GM11168 (cell line): ENCODE results near the gene FGGY.
"Not testable (repeated sequence)": the region's sequence is repeated elsewhere in the genome, so short reads cannot be mapped to it uniquely, and the experiment has no call there.

ENCODE experiments used
- in situ Hi-C: fragments of 300-500 bp; cut with MboI; formaldehyde crosslinking; loops from one replicate; pipeline ENCODE4 v1.12.0; 2022; ENCODE audit warnings: low sequenced_read_pairs; ENCODE audit not compliant: unreplicated experiment

The FGGY gene

DNA sequence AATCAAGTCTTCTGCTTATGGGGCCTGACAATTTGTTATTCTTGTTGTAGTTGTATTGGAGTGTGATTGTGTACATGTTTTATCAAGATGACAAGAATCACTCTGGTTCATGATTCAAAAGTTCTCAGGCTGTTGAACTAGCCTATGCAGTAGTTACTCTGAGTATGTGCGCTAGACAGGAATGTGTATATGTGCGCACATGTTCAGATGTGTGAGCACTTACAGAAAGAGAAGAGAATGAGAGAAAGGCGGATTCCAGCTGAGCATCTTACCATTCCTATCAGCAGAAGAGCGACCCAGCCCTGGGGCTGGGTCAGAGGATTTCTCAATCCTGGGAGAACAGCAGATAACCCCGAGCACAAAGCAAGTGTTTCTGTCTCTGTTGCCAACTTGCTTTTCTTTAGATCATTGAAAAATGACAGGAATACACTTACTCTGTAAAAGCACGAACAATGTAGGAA, 407.1 kb downstream of the FGGY start:
- in situ Hi-C loops: loop anchor here (10.0 kb wide), 1 partner anchor 959 kb away; no protein-coding TSS in a partner anchor

DNA sequence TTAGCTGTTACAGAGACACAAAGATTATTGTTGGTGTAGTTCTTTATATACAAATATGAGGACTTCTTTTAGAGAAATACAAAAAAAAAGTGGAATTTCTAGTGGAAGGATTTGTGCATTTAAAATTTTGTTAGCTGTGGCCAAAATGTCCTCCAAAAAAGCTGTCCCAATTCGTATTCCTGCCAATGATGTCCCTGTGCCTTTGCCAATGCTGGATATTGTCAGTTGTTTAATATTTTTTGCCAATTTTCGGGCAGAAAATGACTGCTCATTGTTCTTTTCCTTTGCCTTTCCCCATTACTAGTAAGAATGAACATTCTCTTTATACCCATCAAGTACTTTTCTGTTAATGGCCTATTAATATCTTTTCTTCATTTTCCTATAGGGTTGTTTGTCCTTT, 407.8 kb downstream of the FGGY start:
- in situ Hi-C loops: loop anchor here (10.0 kb wide), 1 partner anchor 960 kb away; no protein-coding TSS in a partner anchor

DNA sequence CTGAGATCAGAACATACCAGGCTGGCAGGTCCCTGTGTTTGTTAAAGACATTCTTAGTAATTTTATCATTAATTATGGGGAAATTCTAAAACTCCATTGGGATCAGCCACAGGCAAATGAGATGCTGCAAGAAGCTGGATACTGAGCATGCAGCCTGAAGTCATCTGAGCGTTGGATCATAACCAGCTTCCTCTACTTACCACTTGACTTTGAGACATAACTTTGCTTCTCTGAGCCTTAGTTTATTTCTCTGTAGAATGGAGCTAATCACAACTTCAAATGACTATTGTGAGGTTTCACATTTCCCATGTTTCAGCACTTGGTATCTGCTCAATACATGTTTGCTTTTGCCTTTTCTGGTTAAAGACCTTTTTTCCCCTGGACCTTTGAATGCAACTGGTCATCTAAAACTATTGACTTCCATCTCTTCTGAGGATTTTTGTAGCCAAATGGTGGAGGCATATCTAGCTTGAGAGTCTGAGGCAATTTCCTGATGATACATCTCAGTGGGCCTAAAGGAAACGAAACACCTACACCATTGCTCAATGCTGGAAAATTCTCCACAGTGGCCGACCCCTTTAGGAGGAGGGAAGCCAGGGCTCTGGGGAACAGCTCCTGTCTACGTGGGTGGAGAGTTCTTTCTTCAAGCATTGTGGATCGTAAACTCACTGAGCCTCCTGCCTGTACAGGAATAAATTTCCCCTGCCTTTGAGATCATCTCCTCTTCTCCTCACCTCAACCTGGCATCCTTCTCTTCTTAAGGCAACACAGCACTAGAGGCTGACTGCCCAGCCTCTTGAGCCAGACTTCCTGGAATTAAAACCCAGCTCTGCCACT, 408.8 kb downstream of the FGGY start:
- in situ Hi-C loops: loop anchor here (10.0 kb wide), 1 partner anchor 961 kb away; no protein-coding TSS in a partner anchor

DNA sequence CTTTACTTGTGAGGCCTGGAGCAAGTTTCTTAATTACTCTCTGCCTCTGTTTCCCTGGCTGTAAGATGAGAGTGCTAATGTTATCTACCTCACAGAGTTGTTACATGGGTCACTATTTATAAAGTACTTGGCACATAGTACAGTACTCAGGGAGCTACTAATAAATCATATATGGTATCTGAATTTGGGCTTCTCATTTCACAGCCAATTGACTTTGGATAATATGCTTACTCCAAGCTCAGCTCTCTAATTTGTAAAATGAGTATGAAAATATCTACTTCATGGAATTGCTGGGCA, 409.4 kb downstream of the FGGY start:
- in situ Hi-C loops: loop anchor here (10.0 kb wide), 1 partner anchor 961 kb away; no protein-coding TSS in a partner anchor

DNA sequence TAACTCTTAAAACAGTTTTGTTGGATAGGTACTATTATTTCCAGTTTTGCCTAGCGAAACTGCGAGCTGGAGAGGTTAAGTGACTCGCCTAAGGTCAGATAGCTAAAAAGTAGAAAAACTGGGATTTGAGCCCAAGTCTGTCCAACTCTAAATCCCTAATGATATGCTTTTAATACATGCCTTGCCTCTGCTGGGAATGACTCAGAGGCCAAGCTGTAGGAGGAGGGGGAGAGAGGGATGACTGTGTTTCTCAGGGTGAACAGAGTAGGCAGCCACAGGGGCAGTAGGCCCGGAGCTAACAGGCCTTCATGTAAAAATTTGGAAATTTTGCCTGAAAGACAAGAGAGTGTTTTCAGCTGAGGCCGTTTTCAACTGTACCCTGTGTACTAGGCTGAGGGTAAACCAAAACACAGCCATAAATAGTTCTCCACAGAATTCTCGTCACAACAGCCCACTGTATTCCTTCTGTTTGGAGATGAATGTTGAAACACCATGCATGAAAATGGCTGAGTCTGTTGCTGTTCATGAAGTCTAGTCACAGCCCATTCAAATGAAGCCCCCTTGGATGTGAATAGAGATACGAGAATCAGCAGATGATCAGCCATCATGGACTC, 410.4 kb downstream of the FGGY start:
- in situ Hi-C loops: loop anchor here (10.0 kb wide), 1 partner anchor 962 kb away; no protein-coding TSS in a partner anchor

DNA sequence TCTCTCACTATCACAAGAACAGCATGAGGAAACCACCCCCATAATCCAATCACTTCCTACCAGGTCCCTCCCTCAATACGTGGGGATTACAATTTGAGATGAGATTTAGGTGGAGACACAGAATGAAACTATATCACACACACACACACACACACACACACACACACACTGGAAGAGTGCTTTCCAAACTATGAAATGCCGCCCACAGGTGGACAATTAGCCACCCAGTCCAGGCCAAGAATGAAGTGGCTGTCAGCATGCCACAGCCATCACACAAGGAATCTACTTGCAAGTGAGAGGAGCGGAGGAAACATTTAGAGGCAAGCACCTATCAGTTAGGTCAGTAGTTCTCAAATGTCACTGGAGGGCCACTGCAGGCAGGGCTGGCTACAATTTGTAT, 412.4 kb downstream of the FGGY start:
- in situ Hi-C loops: loop anchor here (10.0 kb wide), 1 partner anchor 965 kb away; no protein-coding TSS in a partner anchor

DNA sequence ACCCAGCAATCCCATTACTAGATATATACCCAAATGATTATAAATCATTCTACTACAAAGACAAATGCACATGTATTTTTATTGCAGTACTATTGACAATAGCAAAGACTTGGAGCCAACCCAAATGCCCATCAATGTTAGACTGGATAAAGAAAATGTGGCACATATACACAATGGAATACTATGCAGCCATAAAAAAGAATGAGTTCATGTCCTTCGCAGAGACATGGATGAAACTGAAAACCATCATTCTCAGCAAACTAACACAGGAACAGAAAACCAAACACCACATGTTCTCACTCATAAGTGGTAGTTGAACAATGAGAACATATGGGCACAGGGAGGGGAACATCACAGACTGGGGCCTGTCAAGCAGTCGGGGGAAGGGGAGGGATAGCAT, 414.0 kb downstream of the FGGY start:
- in situ Hi-C loops: not testable (repeated sequence)

DNA sequence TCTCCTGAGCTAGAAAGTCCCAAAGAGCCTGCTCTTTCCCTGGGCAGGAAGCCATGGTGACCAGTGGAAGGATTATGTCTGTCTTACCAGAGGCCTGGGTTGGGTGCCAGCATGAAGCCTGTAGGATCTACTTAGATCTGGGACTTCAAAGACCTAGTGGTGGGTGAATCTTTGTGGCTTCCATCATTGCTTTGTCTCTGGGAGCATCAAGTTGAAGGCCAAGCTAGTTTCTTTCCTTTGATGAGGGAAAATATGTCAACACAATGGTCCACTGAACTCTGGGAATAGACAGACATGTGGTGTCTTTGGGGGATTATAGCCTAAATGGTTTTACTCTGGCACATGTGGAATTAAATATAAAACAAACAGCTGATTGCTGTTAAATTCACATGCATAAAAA, 417.3 kb downstream of the FGGY start:
- in situ Hi-C loops: no loop called here

DNA sequence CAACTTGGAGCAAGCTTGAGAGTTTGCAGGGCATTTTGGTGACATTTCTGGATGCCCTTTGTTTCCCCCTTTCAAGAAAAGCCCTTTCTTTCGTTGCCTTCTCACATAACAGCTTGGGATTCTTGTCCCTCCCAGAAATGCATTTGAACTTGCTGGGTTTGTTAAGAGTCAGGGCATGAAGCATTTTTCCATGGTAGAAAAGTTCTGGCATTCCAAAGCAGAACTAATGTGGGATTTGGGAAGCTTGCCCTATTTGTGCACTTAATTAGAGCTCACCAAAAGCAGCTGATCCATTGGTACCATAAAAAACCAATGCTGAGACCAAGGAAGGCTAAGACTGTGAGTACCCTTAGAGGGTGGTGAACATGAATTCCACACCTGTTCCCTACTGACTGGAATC, 418.1 kb downstream of the FGGY start:
- in situ Hi-C loops: no loop called here

DNA sequence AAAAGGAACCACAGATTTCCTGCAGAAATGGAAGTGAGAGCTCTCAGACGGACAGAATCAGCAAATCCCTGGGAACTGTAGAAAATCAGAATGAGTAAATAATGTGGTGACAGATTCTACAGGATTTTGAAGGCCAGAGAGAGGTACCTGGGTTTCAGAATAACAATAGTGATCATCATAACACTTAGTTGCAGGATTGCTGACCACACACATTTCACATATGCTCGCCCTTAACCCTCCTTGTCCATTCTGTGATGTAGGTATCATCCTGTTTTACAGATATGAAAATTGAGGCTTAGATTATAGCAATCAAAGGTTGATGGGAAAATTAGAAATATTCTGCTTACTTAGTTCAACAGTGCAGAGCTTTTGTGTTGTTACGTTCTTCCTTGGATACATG, 419.9 kb downstream of the FGGY start:
- in situ Hi-C loops: no loop called here

DNA sequence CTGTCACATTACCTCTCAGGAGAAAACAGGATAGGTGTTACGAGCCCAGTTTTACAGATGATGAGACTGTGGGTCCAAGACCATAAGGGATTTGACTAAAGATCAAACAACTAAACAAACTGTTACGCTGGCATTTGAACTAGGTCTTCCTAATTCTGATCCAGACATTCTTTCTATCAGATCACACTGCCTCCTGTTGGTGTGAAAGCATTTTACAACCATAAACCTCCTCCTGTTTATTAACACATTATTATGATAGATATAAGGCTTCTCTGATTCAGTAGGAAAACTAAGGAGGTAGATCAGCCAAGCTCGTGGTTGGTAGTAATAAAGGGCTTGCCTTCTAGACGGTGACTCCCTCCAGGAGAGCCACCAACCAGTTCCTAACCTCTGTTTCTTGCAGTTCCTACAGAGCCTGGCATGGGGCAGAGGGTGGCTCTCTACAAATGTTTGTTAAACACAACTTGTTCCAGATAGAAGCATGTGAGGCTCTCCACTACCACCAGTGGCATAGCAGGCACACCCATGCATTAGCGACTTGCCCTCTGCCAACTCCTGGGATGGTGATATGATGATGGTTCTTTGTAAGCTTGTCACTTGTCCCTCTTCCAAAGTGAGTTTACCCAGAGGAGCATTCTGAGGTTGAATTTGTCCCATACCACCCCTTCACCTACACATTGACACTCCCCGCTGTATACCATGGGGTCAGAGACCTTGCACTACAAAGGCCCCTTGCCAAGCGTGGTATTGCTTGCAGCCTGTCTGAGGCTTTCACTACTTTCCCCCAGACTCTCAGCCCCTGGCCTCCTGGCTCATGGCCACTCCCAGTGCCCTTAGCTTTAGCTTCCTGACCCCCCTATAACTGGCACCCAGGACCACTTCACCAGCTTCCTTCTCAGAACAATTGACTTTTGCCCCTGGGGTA, 421.4 kb downstream of the FGGY start:
- in situ Hi-C loops: no loop called here

DNA sequence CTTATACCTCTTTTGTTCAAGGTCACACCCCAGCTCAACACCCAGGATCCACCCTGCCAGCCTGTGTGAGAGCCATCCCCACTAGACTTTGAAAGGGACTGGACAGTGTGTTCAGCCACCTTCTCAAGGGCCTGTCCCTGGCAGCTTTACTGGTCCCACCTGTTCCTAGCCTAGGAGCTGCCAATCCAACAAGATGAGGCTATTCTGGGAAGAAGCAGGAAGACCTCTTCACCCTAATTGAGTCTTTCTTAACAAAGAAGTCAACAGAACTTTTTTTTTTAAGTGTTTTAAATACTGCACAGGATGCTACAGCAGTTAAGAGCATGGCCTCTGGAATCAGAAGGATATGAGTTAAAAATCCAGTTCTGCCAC, 422.1 kb downstream of the FGGY start:
- in situ Hi-C loops: no loop called here

DNA sequence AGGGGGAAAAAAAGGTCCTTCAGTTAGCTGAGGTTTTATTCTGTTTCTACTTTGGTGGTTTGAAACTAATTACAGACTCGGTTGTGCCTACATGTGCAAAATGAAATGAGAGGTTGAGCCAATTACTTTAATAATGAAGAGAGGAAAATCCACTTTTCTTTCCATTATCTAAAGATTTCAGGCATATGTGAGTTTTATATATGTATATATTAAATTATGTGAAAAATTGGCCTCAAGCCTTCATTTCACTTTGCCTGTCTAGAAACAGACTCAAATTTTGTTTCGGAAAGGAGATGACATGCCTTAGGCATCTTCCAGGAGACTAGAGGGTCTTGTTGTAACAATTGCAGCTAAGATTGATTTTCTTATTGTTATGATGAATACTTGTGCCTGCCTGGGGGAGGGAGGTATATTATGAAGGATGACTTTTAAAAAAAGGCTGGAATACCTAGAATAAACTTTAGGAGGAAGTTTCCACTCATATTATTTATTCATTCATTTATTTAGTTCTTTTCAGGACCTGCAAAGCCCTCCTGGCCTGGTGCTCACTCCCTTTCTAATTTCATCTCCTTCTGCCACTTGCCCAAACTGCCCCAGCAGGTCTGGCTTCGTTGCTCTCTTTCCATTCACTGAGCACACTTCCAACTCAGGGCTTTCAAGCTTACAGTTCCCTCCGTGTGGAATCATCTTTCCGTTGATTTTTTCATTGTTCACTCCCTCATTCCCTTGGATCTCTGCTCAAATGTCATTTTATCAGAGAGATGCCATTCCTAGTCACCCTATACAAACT, 423.6 kb downstream of the FGGY start:
- in situ Hi-C loops: no loop called here

DNA sequence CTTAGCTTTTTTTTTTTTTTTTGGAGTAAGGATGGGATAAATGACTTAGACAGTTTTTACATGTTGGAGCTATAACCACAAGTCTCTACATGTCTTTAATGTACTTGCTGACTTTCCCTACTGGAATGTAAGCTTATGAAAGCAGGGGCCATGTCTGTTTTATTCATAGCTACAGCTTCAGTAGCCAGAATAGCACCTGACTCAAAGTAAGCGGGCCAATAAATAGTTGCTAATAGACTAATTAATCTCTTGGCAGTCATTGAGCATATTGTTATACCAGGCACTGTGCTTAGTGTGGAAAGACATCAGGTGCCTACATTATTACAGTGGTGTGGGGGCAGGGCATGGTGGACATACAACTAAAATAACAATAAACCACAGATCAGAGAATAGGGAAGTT, 433.4 kb downstream of the FGGY start:
- in situ Hi-C loops: no loop called here

DNA sequence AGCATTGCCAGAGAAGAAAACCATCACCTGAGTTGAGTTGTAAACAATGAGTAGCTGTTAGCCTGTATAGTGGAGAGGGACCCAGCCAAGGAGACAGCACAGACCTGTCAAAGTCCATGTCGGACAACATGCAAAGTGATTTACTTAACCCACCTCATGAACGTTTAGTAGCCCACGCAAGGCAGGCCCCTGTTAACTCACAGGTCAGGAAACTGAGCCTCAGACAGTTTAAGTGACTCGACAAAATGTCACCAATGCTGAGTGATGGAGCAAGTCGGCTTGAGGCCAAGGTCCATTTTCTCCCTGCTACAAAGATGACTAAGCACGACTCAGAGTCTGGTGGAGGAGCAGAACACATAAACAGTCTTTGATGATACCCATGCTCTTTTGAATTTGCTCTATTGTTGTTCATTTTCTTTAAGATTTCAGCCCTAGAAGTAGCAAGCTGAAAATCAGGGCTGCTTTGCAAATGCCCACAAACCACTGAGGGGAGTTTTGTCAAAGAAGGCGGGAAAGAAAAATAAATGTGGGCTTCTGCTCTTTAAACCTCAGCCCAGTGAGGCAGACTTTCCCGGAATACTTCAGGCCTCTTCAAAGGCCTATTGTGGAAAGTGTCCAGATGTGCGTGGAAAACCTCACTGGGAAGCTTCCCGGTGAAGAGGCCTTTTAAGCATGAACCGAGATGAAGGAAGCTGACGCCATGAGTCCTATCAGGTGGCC, 434.0 kb downstream of the FGGY start:
- in situ Hi-C loops: no loop called here

DNA sequence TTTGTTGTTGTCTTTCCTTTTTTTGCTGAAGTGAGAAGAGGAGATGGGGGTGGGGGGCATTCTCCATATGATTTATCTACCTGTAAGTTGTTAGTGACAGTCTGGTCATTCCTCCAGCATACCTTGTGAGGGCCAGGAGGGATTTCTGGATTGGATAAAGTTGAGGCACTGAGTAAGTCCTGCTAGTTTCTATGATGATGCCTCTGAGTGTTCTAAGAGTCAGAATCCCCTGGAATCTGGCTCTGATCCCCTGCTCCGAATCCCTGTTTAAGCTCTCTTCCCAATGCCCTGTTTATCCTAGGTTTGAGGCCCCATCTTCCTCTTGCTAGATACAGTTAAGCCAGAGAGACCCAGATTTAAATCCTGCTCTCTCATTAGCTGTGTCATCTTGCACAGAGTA, 434.7 kb downstream of the FGGY start:
- in situ Hi-C loops: no loop called here

DNA sequence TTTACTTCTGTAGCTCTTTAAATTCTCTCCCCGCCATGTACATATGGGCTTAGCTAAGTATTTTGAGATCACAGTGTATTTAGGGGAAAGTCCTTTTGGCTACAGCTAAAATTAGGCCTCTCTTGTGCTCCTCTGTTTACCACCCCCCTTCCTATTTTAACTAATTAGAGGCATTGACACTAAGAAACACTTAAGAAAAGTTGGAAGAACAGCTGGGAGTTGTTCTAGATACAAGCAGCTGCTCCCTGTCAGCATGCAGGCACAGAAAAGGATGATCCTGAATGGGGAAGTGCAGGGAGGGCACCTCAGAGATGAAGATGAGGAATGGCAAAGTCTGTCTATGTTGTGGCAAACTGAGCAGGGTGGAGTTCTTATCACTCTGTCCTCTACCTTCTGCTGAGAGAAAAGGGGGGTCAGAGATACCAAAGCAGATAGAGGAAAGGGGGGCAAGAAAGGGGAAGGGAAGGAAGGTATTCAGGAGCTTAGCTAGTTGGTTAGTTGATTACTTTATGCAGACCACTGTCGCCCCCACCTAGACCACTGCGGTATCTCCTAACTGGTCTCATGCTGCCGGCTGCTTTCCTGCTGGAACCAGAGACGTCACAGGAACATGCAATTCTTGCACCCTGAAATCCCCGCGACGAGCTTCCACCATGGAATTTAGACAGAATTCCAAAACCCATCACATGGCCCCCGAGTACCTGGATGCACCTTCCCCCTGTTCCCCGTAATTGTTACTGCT, 435.5 kb downstream of the FGGY start:
- in situ Hi-C loops: no loop called here

DNA sequence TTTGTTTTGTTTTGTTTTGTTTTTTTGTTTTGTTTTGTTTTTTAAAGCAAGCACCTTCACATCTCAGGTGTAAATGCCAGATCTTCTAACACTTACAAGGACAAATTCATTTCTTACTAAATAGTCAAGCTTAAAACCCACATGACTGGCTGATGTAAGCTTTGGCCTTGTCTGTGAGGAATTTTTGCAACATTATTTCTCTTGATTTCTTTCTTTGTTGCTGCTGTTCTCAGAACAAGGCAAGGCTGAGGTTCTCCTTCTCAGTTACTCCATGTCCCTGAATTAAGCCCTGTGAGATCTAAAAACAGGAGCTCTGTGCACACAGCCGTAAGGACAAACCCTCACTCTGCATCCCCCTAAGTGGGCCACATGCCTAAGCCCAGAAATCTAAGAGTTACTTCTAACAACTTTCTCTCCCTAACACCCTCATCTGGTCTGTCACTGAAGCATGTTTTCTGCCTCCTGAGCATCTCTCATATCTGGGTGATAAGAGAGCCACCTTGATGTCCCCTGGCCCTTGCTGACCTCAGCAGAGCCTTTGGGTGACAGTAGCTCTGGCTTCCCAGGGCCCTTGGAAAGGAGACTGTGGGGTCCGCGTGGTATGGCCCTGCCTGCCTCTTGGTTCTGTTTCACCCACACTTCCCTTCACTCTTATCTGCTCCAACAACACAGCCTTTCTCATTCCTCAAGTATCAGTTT, 436.7 kb downstream of the FGGY start:
- in situ Hi-C loops: no loop called here
